Measurements from ENCODE around the gene SLC10A1.
"Not testable (repeated sequence)": the region's sequence is repeated elsewhere in the genome, so short reads cannot be mapped to it uniquely, and the experiment has no call there.

Gene SLC10A1

GRCh38 chr14:69828354-69828753 lies 31.3 kb upstream of the SLC10A1 start:
- DNase-seq (ENCODE audit: insufficient read length, low spot score) (no peak), FAIRE-seq (no peak)
- TF ChIP-seq PAX5 (IDR thresholded peaks at IDR 0.05; ENCODE audit: insufficient read depth, low read length, severe bottlenecking) (no peak), POLR2AphosphoS5 (IDR thresholded peaks at IDR 0.05; ENCODE audit: low read depth, low read length) (no peak)

DNA sequence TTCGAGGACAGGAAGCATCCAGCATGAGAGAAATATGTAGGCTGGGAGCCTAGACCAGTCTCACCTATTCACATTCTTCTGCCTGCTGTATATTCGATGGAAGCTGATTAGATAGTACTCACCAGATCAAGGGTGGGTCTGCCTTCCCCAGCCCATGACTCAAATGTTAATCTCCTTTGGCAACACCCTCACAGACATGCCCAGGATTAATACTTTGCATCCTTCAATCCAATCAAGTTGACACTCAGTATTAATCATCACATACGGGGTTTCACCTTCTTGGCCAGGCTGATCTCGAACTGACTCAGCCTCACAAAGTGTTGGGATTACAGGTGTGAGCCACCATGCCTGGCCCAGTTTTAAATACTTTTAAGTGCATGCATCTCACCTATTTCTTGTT lies 30.5 kb upstream of the SLC10A1 start:
- DNase-seq (ENCODE audit: insufficient read length, low spot score) = no peak
- no peak for TF ChIP-seq POLR2A (IDR thresholded peaks at IDR 0.05; ENCODE audit: low read depth, low read length)
- TF ChIP-seq POLR2AphosphoS5 (IDR thresholded peaks at IDR 0.05; ENCODE audit: low read depth, low read length) = no peak
- no peak for TF ChIP-seq TAF1 (IDR thresholded peaks at IDR 0.05; ENCODE audit: low read depth, low read length)
- no peak for TF ChIP-seq POU2F2 (IDR thresholded peaks at IDR 0.05; ENCODE audit: low read depth, low read length)
- TF ChIP-seq PAX5 (IDR thresholded peaks at IDR 0.05; ENCODE audit: insufficient read depth, low read length, severe bottlenecking) = no peak
- TF ChIP-seq SPI1 (IDR thresholded peaks at IDR 0.05; ENCODE audit: low read depth, low read length) = no peak
- no peak for FAIRE-seq

DNA sequence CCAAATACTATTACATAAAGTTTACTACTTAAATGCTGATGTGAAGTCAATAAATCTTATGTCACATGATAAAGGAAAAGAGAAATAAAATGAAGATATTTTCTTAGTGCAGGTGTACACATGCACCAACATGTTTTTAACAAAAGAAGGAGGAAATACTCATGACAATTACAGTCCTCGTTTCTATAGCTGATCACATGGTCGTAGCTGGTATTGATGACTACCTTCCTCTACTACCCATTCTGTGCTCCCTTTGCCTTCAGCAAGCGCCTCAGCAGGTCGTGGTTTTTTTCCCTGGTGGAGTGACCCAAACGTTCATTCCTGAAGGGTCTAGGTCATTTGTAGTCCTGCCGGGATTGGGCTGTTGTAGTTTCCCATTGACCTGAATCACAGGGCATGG lies 25.4 kb upstream of the SLC10A1 start:
- no peak for TF ChIP-seq POLR2A (IDR thresholded peaks at IDR 0.05; ENCODE audit: low read depth, low read length)
- no peak for TF ChIP-seq SPI1 (IDR thresholded peaks at IDR 0.05; ENCODE audit: low read depth, low read length)
- no peak for TF ChIP-seq TAF1 (IDR thresholded peaks at IDR 0.05; ENCODE audit: low read depth, low read length)
- TF ChIP-seq POU2F2 (IDR thresholded peaks at IDR 0.05; ENCODE audit: low read depth, low read length) = no peak
- no peak for TF ChIP-seq PAX5 (IDR thresholded peaks at IDR 0.05; ENCODE audit: insufficient read depth, low read length, severe bottlenecking)
- no peak for TF ChIP-seq POLR2AphosphoS5 (IDR thresholded peaks at IDR 0.05; ENCODE audit: low read depth, low read length)
- FAIRE-seq = no peak
- no peak for DNase-seq (ENCODE audit: insufficient read length, low spot score)

DNA sequence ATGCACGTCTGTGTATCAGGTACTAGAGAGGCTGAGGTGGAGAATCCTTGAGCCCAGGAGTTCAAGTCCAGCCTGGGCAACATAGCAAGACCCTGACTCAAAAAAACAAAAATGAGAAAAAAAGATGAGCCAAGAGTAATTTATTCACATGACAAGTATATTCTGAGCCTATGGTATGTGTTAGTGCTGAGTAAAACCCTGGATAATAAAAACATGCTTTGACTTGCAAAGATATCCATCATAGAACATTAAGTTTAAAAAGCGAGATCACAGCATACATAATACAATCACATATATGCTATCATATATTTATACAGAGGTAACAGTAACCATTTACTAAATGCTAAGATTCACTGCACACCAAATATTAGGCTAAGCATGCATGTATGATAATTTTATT lies 23.9 kb upstream of the SLC10A1 start:
- FAIRE-seq (no peak), DNase-seq (ENCODE audit: insufficient read length, low spot score) (no peak)
- TF ChIP-seq SPI1 (IDR thresholded peaks at IDR 0.05; ENCODE audit: low read depth, low read length) (no peak), POU2F2 (IDR thresholded peaks at IDR 0.05; ENCODE audit: low read depth, low read length) (no peak), POLR2AphosphoS5 (IDR thresholded peaks at IDR 0.05; ENCODE audit: low read depth, low read length) (no peak), PAX5 (IDR thresholded peaks at IDR 0.05; ENCODE audit: insufficient read depth, low read length, severe bottlenecking) (no peak), TAF1 (IDR thresholded peaks at IDR 0.05; ENCODE audit: low read depth, low read length) (no peak), POLR2A (IDR thresholded peaks at IDR 0.05; ENCODE audit: low read depth, low read length) (no peak)

DNA sequence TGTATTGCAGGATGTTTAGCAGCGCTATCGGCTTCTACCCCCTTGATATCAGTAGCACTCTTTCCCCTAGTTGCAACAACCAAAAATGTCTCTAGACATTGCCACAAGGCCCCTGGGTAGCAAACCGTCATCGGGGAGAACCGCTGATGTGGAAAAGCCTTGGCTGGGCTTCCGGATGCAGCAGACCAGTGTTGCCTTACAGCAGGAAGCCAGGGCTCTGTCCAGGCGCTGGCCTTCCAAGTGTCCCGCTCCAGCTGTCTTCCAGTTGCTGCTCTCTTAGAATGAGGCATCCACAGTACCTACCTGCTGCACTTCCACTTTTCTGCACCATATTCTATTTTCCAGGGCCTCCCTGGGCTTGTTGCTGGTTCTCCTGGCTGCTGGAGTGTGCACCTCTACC lies 22.6 kb upstream of the SLC10A1 start:
- FAIRE-seq = no peak
- TF ChIP-seq PAX5 (IDR thresholded peaks at IDR 0.05; ENCODE audit: insufficient read depth, low read length, severe bottlenecking) = no peak
- TF ChIP-seq POU2F2 (IDR thresholded peaks at IDR 0.05; ENCODE audit: low read depth, low read length) = no peak
- DNase-seq (ENCODE audit: insufficient read length, low spot score) = no peak

- TF ChIP-seq PAX5 (IDR thresholded peaks at IDR 0.05; ENCODE audit: insufficient read depth, low read length, severe bottlenecking) (no peak), TAF1 (IDR thresholded peaks at IDR 0.05; ENCODE audit: low read depth, low read length) (no peak), POLR2A (IDR thresholded peaks at IDR 0.05; ENCODE audit: low read depth, low read length) (no peak), POU2F2 (IDR thresholded peaks at IDR 0.05; ENCODE audit: low read depth, low read length) (no peak), SPI1 (IDR thresholded peaks at IDR 0.05; ENCODE audit: low read depth, low read length) (no peak)
- peak; percentile 98 for FAIRE-seq
- DNase-seq (ENCODE audit: insufficient read length, low spot score) = peak; percentile 47
Measured at GRCh38 chr14:69818758-69819191, 21.7 kb upstream of the SLC10A1 start.

- DNase-seq (ENCODE audit: insufficient read length, low spot score) (no peak), FAIRE-seq (no peak)
- TF ChIP-seq POLR2AphosphoS5 (IDR thresholded peaks at IDR 0.05; ENCODE audit: low read depth, low read length) = no peak
- no peak for TF ChIP-seq PAX5 (IDR thresholded peaks at IDR 0.05; ENCODE audit: insufficient read depth, low read length, severe bottlenecking)
- no peak for TF ChIP-seq POU2F2 (IDR thresholded peaks at IDR 0.05; ENCODE audit: low read depth, low read length)
- TF ChIP-seq POLR2A (IDR thresholded peaks at IDR 0.05; ENCODE audit: low read depth, low read length) = no peak
- no peak for TF ChIP-seq SPI1 (IDR thresholded peaks at IDR 0.05; ENCODE audit: low read depth, low read length)
- TF ChIP-seq TAF1 (IDR thresholded peaks at IDR 0.05; ENCODE audit: low read depth, low read length) = no peak
Measured at GRCh38 chr14:69816216-69816615, 19.2 kb upstream of the SLC10A1 start.

DNA sequence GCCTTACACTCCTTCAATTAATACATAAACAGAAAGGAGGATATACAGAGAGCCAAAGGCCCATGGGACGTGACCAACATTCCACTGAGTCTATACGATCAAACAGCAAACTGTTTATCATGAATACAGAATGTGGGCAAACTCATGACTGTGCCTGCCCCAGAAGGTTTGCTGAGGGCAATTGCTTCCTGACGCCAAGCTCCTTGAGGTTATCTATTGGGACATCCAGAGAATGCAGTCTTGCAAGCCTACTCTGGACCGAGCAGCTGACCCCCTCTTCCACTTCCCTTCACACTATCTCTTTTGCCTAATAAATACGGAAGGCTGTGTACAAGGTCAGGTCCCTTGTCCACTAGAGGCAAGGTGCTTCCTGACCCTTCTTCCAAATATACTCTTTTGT lies 18.5 kb upstream of the SLC10A1 start:
- FAIRE-seq = no peak
- no peak for TF ChIP-seq PAX5 (IDR thresholded peaks at IDR 0.05; ENCODE audit: insufficient read depth, low read length, severe bottlenecking)
- no peak for TF ChIP-seq TAF1 (IDR thresholded peaks at IDR 0.05; ENCODE audit: low read depth, low read length)
- no peak for DNase-seq (ENCODE audit: insufficient read length, low spot score)

DNA sequence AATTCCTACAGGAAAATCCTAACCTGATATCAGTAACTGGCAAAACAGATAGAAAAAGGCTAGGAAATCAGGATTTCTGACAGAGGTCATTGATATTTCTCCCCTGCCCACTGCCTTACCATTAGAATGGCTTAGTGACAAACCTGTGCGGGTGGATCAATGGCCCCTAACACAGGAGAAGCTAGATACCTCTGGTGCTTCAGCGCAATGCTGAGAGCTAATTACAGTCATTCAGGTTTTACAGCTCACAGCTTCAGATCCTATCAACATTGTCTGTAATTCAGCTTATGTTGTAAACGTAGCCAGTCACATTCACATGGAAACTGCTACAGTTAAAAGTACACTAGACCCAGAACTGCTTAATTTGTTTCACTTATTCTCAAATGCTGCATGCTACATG lies 17.4 kb upstream of the SLC10A1 start:
- TF ChIP-seq TAF1 (IDR thresholded peaks at IDR 0.05; ENCODE audit: low read depth, low read length) (no peak), PAX5 (IDR thresholded peaks at IDR 0.05; ENCODE audit: insufficient read depth, low read length, severe bottlenecking) (no peak), SPI1 (IDR thresholded peaks at IDR 0.05; ENCODE audit: low read depth, low read length) (no peak), POLR2A (IDR thresholded peaks at IDR 0.05; ENCODE audit: low read depth, low read length) (no peak), POLR2AphosphoS5 (IDR thresholded peaks at IDR 0.05; ENCODE audit: low read depth, low read length) (no peak)
- FAIRE-seq (no peak), DNase-seq (ENCODE audit: insufficient read length, low spot score) (no peak)

DNA sequence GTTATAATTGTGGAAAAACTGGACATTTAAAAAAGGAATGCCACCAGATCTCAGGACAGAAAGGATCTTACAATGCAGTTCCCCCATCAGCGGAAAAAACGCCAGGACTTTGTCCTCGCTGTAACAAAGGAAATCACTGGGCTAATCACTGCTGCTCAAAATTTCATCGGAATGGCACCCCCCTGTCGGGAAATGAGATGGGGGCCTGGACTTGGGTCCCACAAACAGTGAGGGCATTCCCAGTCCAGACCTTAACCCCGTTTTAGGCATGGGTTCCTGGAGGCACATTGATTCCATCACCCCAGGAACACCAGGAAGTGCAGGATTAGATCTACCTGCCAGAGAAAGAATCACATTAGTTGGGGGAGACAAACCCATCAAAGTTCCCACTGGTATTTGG lies 16.3 kb upstream of the SLC10A1 start:
- FAIRE-seq; DNase-seq (ENCODE audit: insufficient read length, low spot score): not testable (repeated sequence)

GRCh38 chr14:69812711-69813110 lies 15.7 kb upstream of the SLC10A1 start:
- DNase-seq (ENCODE audit: insufficient read length, low spot score) (no peak), FAIRE-seq (no peak)
- TF ChIP-seq SPI1 (IDR thresholded peaks at IDR 0.05; ENCODE audit: low read depth, low read length) = no peak
- no peak for TF ChIP-seq POLR2A (IDR thresholded peaks at IDR 0.05; ENCODE audit: low read depth, low read length)
- no peak for TF ChIP-seq PAX5 (IDR thresholded peaks at IDR 0.05; ENCODE audit: insufficient read depth, low read length, severe bottlenecking)
- TF ChIP-seq POU2F2 (IDR thresholded peaks at IDR 0.05; ENCODE audit: low read depth, low read length) = no peak
- no peak for TF ChIP-seq TAF1 (IDR thresholded peaks at IDR 0.05; ENCODE audit: low read depth, low read length)
- TF ChIP-seq POLR2AphosphoS5 (IDR thresholded peaks at IDR 0.05; ENCODE audit: low read depth, low read length) = no peak
